H1 (cell line): ENCODE results near the gene ATXN7L3. TPM values are rescaled to one million over a fixed set of nuclear protein-coding genes. Genes with fewer than 3 reads are reported as not detected.

ENCODE experiments used
- CTCF ChIA-PET: fragments of 300-600 bp; sonication (Branson Sonifier 250); formaldehyde crosslinking; loops from one replicate; lab custom pipeline; 2021; ENCODE audit not compliant: partially characterized antibody; lab: Charles Lee
- POLR2A ChIA-PET: fragments of 300-600 bp; sonication (Branson Sonifier 250); formaldehyde crosslinking; loops from one replicate; lab custom pipeline; 2021; ENCODE audit warnings: inconsistent platforms; ENCODE audit not compliant: partially characterized antibody; lab: Charles Lee
- DNase-seq, 2 experiments: peaks; one replicate each; pipeline versions ENCODE4 v3.0.0 to v3.0.0-alpha.2; 2010 to 2022; ENCODE audit warnings: low spot score in 2 of 2, low read depth in 1 of 2, mixed read lengths in 1 of 2
- FAIRE-seq: peaks from 2 replicates; lab custom pipeline; 2011; peaks lifted over from hg19 to GRCh38; lab: Jason Lieb, UNC
- H2AFZ ChIP-seq: 2 replicates; pipeline ENCODE4 v1.8.1; 2012; ENCODE audit warnings: low read length, inconsistent platforms
- H2AK5ac ChIP-seq: 2 replicates; pipeline ENCODE4 v1.6.1; 2013; ENCODE audit warnings: low read depth, low read length
- H2BK120ac ChIP-seq: replicated peaks from 2 replicates; pipeline ENCODE3; 2013; ENCODE audit warnings: low read depth, low read length, inconsistent platforms
- H2BK12ac ChIP-seq: 2 replicates; pipeline ENCODE4 v1.6.1; 2013; ENCODE audit warnings: low read depth, low read length
- H2BK15ac ChIP-seq: 2 replicates; pipeline ENCODE4 v1.6.1; 2013; ENCODE audit warnings: low read length
- H2BK20ac ChIP-seq: 2 replicates; pipeline ENCODE4 v1.6.1; 2013; ENCODE audit warnings: low read length
- H2BK5ac ChIP-seq: 2 replicates; pipeline ENCODE4 v1.6.1; 2013; ENCODE audit warnings: low read depth, low read length
- H3K14ac ChIP-seq: 2 replicates; pipeline ENCODE4 v1.6.1; 2013; ENCODE audit warnings: inconsistent platforms; ENCODE audit not compliant: insufficient read length
- H3K18ac ChIP-seq: 2 replicates; pipeline ENCODE4 v1.6.1; 2013; ENCODE audit warnings: low read length; ENCODE audit errors: extremely low read depth
- H3K23ac ChIP-seq: 2 replicates; pipeline ENCODE4 v1.6.1; 2013; ENCODE audit warnings: inconsistent platforms; ENCODE audit not compliant: insufficient read length
- H3K23me2 ChIP-seq: 2 replicates; pipeline ENCODE4 v1.6.1; 2013; ENCODE audit warnings: low read depth, low read length
- H3K27ac ChIP-seq: 2 replicates; pipeline ENCODE4 v1.6.1; 2011; ENCODE audit warnings: low read depth, low read length, inconsistent platforms
- H3K27me3 ChIP-seq, 4 experiments: replicated peaks in 1 of 4; 1 replicate in 1 of 4; 2 replicates in 3 of 4; pipeline versions ENCODE4 v1.6.1 to v1.8.1; 2011 to 2013; ENCODE audit warnings: low read length in 3 of 4, mild to moderate bottlenecking in 3 of 4, inconsistent platforms in 2 of 4, mixed read lengths in 2 of 4, moderate library complexity in 1 of 4; ENCODE audit not compliant: control insufficient read depth in 3 of 4, insufficient read depth in 3 of 4; ENCODE audit errors: extremely low read depth in 1 of 4
- H3K36me3 ChIP-seq, 4 experiments: 2 replicates each; pipeline versions ENCODE4 v1.6.1 to v1.8.1; 2011 to 2013; ENCODE audit warnings: mild to moderate bottlenecking in 4 of 4, low read length in 3 of 4, moderate library complexity in 2 of 4, control low read depth in 1 of 4, inconsistent platforms in 1 of 4; ENCODE audit not compliant: insufficient read depth in 4 of 4, control insufficient read depth in 2 of 4
- H3K4ac ChIP-seq: replicated peaks from 2 replicates; pipeline ENCODE3; 2013; ENCODE audit warnings: low read length, low read depth, mixed read lengths, inconsistent platforms; ENCODE audit not compliant: insufficient read length
- H3K4me1 ChIP-seq, 4 experiments: replicated peaks in 1 of 4; 1 replicate in 1 of 4; 2 replicates in 3 of 4; pipeline versions ENCODE4 v1.6.1 to v1.8.1; 2011 to 2013; ENCODE audit warnings: low read length in 3 of 4, inconsistent platforms in 2 of 4, mixed read lengths in 1 of 4; ENCODE audit not compliant: insufficient read depth in 4 of 4, control insufficient read depth in 3 of 4
- H3K4me2 ChIP-seq, 2 experiments: 2 replicates each; pipeline versions ENCODE4 v1.6.1 to v1.8.1; 2011 to 2013; ENCODE audit warnings: low read depth in 2 of 2, low read length in 2 of 2, control low read depth in 1 of 2, inconsistent platforms in 1 of 2, mild to moderate bottlenecking in 1 of 2; ENCODE audit not compliant: insufficient read depth in 1 of 2
- H3K4me3 ChIP-seq, 4 experiments: fragments of 200-600, 300-600 bp in 1 of 4; sonication (generic), shearing (Covaris generic), sonication (Bioruptor Twin) in 1 of 4; 2 replicates each; pipeline versions ENCODE4 v1.5.1 to v1.8.1; 2011 to 2016; ENCODE audit warnings: low read length in 4 of 4, low read depth in 3 of 4, control low read depth in 2 of 4, inconsistent platforms in 2 of 4, mild to moderate bottlenecking in 2 of 4, mixed read lengths in 1 of 4, moderate library complexity in 1 of 4; ENCODE audit not compliant: insufficient read depth in 2 of 4; ENCODE audit errors: extremely low read depth in 1 of 4
- H3K56ac ChIP-seq: replicated peaks from 2 replicates; pipeline ENCODE3; 2013; ENCODE audit warnings: low read depth, mild to moderate bottlenecking, mixed read lengths, low read length, inconsistent platforms; ENCODE audit not compliant: insufficient read length
- H3K79me1 ChIP-seq: 2 replicates; pipeline ENCODE4 v1.6.1; 2013; ENCODE audit warnings: low read depth, low read length, control low read depth
- H3K79me2 ChIP-seq, 2 experiments: 2 replicates each; pipeline versions ENCODE4 v1.6.1 to v1.8.1; 2012 to 2013; ENCODE audit warnings: low read length in 2 of 2, mild to moderate bottlenecking in 2 of 2, inconsistent platforms in 1 of 2; ENCODE audit not compliant: insufficient read depth in 2 of 2, control insufficient read depth in 1 of 2
- H3K9ac ChIP-seq, 4 experiments: replicated peaks in 1 of 4; 1 replicate in 1 of 4; 2 replicates in 3 of 4; pipeline versions ENCODE4 v1.6.1 to v1.8.1; 2011 to 2013; ENCODE audit warnings: low read depth in 3 of 4, low read length in 3 of 4, control low read depth in 2 of 4, mild to moderate bottlenecking in 2 of 4, moderate library complexity in 2 of 4, inconsistent platforms in 1 of 4; ENCODE audit errors: extremely low read depth in 1 of 4
- H3K9me3 ChIP-seq, 2 experiments: 2 replicates each; pipeline versions ENCODE4 v1.6.1 to v1.8.1; 2012 to 2013; ENCODE audit warnings: mild to moderate bottlenecking in 2 of 2, moderate library complexity in 2 of 2, control low read depth in 1 of 2, inconsistent platforms in 1 of 2, low read depth in 1 of 2, low read length in 1 of 2, mixed read lengths in 1 of 2; ENCODE audit not compliant: insufficient read depth in 2 of 2
- H4K20me1 ChIP-seq, 2 experiments: replicated peaks in 1 of 2; 2 replicates each; pipeline versions ENCODE3 to v1.8.1; 2011 to 2013; ENCODE audit warnings: inconsistent platforms in 2 of 2, low read length in 2 of 2, mild to moderate bottlenecking in 1 of 2; ENCODE audit not compliant: insufficient read depth in 2 of 2, control insufficient read depth in 1 of 2
- H4K5ac ChIP-seq: 2 replicates; pipeline ENCODE4 v1.6.1; 2013; ENCODE audit warnings: low read length, low read depth, mixed read lengths, inconsistent platforms; ENCODE audit not compliant: insufficient read length
- H4K8ac ChIP-seq: 2 replicates; pipeline ENCODE4 v1.8.0; 2013; ENCODE audit warnings: mild to moderate bottlenecking, moderate library complexity, low read length, inconsistent platforms; ENCODE audit not compliant: insufficient read depth; ENCODE audit errors: extremely low read depth
- H4K91ac ChIP-seq: replicated peaks from 2 replicates; pipeline ENCODE3; 2013; ENCODE audit warnings: low read length, mixed read lengths, inconsistent platforms; ENCODE audit not compliant: insufficient read length
- GABPA ChIP-seq: IDR thresholded peaks from 2 replicates; pipeline ENCODE4 v1.6.1; 2011; ENCODE audit warnings: mild to moderate bottlenecking, low read length, moderate library complexity, borderline replicate concordance; ENCODE audit not compliant: insufficient read depth
- HDAC6 ChIP-seq: IDR thresholded peaks from one replicate; pipeline ENCODE4 v1.7.1; 2012; ENCODE audit warnings: low read depth, mild to moderate bottlenecking, inconsistent platforms, low read length, moderate library complexity
- JUND ChIP-seq: IDR thresholded peaks from 2 replicates; pipeline ENCODE4 v1.6.1; 2011; ENCODE audit warnings: mild to moderate bottlenecking, improper control_type of control experiment, low read length
- TAF1 ChIP-seq: IDR thresholded peaks from 2 replicates; pipeline ENCODE4 v1.6.1; 2011; ENCODE audit warnings: mild to moderate bottlenecking, low read depth, low read length
- USF2 ChIP-seq: IDR thresholded peaks from 2 replicates; pipeline ENCODE4 v1.6.1; 2011; ENCODE audit warnings: low read length, improper control_type of control experiment
- WGBS, 2 experiments: shearing (Covaris generic) in 1 of 2; methylation state at CpG; one replicate each; pipeline versions ENCODE4 v1.1.6 to v1.1.7; 2013 to 2015; ENCODE audit warnings: low lambda C conversion rate in 2 of 2, mixed read lengths in 2 of 2, inconsistent platforms in 1 of 2, low coverage in 1 of 2, missing lambda C conversion rate in 1 of 2; ENCODE audit not compliant: insufficient replicate concordance in 2 of 2, insufficient coverage in 1 of 2, insufficient read length in 1 of 2; ENCODE audit errors: extremely low coverage in 1 of 2, missing lambda C conversion rate in 1 of 2; 5-methylcytosine and 5-hydroxymethylcytosine counted together
- polyA plus RNA-seq, 7 experiments: library from polyadenylated mRNA; depleted of rRNA in 3 of 7; stranded (reverse) in 5 of 7; unstranded in 2 of 7; fragments of >200 nt in 5 of 7; fragments of 200-250 nt in 2 of 7; gene quantifications; 1 replicate in 5 of 7; 2 replicates in 1 of 7; 4 replicates in 1 of 7; pipeline versions ENCODE4 v1.2.1 to v1.2.3, GENCODE V29; 2011 to 2013; ENCODE audit warnings: missing spikeins in 2 of 7, mixed read lengths in 2 of 7
- total RNA-seq: library from RNA; stranded (reverse); fragmentation: NEBNext Ultra II Directional; extraction: Animal tissue kit (Norgen Biotek cat#: 25700); gene quantifications from 2 replicates; pipeline ENCODE4 v1.2.1, GENCODE V29; 2021
- TF ChIP-seq, protein P1 (sequence below): IDR thresholded peaks from 2 replicates; pipeline ENCODE4 v1.6.1; 2012; ENCODE audit warnings: low read length, inconsistent platforms

ATXN7L3 gene
- total and polyA plus RNA-seq, 2 of the 8 experiments (the other 6 are each of a cell fraction or from before 2014, with no cell fraction given): 53.7 to 103 TPM

DNA sequence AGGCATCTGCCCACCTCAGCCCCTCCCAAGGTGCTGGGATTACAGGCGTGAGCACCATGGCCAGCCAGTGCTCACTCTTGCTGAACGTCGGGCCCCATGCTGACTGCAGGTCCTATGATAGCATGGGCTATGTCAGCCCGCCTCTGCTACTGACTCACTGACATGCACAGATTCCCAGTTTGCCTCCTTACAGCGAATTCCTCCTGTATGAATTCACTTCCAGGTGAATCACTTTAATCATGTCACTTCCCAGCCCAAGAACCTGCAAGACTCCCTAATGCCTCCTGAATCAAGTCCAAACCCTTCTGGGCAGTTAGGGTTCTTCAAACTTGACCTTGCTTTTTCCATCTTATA, 35.9 kb upstream of the ATXN7L3 start:
- Histone ChIP-seq H3K23ac (no peak overlapping the region), H4K5ac (no peak overlapping the region), H3K23me2 (no peaks in the 10 kb centered on the region), H3K4me1 (no peaks in the 10 kb centered on the region), H2BK20ac (no peak overlapping the region), H3K14ac (no peak overlapping the region), H3K27ac (no peak overlapping the region), H3K4me3 (no peak overlapping the region), H2BK15ac (no peak overlapping the region), H2AFZ (no peak overlapping the region), H3K79me2 (no peaks in the 10 kb centered on the region), H4K8ac (no peak overlapping the region), H4K20me1 (no peaks in the 10 kb centered on the region), H3K4ac (no peak overlapping the region), H3K27me3 (no peaks in the 10 kb centered on the region), H2BK12ac (no peak overlapping the region), H2AK5ac (no peak overlapping the region), H3K36me3 (no peaks in the 10 kb centered on the region), H2BK5ac (no peak overlapping the region), H3K9ac (no peak overlapping the region), H3K4me2 (no peak overlapping the region), H4K91ac (no peak overlapping the region), H3K56ac (no peak overlapping the region), H2BK120ac (no peak overlapping the region), H3K18ac (no peak overlapping the region), H3K79me1 (no peaks in the 10 kb centered on the region), H3K9me3 (peaks cover 0 to 6% of the 10 kb centered on the region in 2 experiments; a peak in 1 of 4 replicates)
- FAIRE-seq (no peak), DNase-seq (no peak)
- CTCF ChIA-PET: no interaction called here
- TF ChIP-seq HDAC6 (no peak), USF2 (no peak), GABPA (no peak), TAF1 (no peak), JUND (no peak)
- TF ChIP-seq, protein P1, sequence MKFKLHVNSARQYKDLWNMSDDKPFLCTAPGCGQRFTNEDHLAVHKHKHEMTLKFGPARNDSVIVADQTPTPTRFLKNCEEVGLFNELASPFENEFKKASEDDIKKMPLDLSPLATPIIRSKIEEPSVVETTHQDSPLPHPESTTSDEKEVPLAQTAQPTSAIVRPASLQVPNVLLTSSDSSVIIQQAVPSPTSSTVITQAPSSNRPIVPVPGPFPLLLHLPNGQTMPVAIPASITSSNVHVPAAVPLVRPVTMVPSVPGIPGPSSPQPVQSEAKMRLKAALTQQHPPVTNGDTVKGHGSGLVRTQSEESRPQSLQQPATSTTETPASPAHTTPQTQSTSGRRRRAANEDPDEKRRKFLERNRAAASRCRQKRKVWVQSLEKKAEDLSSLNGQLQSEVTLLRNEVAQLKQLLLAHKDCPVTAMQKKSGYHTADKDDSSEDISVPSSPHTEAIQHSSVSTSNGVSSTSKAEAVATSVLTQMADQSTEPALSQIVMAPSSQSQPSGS: no peak
- WGBS, 2 experiments: 90% methylated on average over 5 of the region's 5 CpGs; no CpG with 5 or more reads in 1 of the 2 experiments
- POLR2A ChIA-PET: no interaction called here
